Embryonic facial prominence (tissue), 1 donor: Measurements from ENCODE around the gene MAP3K12.
A peak's percentile ranks its signal among the peaks of the same experiment; 100 is the strongest.

ENCODE experiments used
- DNase-seq: peaks from one replicate; pipeline ENCODE4 v3.0.0-alpha.2; 2016; ENCODE audit errors: extremely low spot score

The MAP3K12 gene

DNA sequence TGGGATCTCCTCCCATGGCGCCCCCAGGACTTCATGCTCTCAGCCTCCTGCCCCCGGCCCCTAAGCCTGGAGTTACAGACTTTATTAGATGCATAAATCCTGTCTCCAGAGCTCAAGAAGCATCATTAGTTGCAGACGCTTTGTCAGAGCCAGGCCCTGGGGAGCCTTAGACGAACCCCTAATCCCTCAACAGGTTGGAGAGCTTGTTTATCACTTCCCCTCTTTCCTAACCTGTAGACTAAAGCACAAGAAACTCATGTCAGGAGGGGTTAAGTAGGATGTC lies 8.3 kb upstream of the MAP3K12 start:
- no peak for DNase-seq

DNA sequence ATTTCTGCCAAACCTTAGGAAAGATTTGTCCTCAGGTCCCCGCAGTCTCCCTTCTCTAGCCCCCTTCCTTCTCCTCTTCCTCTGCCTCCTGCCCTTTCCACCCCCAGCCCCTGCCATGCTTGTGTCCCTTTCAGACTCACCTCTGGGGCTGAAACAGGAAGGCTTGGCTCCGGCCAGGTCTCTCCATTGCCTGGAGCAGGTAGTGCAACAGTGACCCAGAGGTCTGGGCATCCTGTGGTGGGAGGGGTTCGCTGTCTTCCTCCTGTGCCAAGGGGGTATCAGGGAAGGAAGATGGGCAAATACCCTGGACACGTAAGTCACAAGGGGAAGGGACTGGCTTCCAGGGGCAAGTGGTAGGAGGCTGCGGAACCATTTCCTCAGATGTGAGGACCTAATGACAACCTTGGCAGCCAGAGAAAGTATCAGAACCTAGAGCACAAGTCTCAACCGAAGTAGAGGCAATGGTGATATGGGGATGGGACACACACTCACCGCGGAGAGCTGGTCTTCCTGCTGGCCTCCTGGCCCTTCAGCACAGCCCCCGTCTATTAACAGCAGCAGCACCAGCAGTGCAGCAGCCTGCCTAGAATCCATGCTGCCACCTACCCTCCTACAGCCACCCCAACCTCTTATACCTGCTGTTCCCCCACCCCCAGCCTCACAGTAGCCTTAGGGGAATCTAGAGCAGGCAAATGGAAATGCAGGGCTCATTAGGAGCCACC lies 7.8 kb upstream of the MAP3K12 start, which contains the start of gene NPFF:
TSS of gene NPFF (minus strand) at position 604 of the 722 bp plus-strand sequence. CDS start at position 594, 10 bp downstream.
- no peak for DNase-seq

DNA sequence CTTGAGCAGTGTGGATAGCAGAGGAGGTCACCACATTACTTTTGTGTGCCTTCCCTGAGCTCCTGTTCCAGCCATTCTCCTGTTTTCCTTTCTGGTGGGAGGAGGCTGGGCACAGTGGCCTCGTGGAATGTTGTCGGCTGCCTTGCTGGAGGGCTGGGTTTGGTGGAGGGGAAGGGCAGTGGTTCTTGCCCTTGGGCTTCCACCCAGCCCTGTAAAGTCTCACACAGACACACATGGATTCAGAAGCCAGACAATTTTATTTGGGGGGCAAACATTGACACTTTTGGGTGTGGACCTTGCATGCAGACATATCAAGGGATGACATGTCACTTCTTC lies 7.2 kb upstream of the MAP3K12 start:
- no peak for DNase-seq

DNA sequence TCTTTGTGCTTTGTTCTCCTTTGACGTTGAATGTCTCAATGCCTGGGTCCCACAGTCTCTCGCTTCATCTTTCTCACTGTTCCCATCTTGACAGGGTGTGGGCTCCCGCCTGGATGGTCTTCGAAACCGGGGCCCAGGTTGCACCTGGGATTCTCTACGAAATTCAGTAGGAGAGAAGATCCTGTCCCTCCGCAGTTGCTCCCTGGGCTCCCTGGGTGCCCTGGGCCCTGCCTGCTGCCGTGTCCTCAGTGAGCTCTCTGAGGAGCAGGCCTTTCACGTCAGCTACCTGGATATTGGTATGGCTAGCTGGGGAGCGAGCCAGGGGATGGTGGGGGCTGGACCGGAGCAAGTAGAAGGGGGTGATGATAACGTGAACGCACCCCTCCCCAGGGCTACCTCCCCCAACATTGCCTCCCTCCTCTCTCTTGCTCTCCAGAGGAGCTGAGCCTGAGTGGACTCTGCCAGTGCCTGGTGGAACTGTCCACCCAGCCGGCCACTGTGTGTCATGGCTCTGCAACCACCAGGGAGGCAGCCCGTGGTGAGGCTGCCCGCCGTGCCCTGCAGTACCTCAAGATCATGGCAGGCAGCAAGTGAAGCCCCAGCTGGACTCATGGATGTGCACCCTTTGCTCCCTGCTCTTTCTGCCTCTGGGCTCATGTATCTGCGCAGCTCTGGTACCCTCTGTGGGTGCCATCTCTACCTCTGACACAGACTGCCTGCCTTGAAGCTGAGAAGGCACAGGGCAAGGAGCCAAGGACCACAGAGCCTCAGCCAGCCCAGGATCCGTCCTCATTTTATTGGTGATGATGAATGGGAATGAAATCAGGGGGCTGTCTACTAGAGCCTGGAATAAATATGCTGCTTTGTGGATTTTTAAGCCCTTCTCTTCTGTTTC lies 6.5 kb upstream of the MAP3K12 start:
- no peak for DNase-seq

DNA sequence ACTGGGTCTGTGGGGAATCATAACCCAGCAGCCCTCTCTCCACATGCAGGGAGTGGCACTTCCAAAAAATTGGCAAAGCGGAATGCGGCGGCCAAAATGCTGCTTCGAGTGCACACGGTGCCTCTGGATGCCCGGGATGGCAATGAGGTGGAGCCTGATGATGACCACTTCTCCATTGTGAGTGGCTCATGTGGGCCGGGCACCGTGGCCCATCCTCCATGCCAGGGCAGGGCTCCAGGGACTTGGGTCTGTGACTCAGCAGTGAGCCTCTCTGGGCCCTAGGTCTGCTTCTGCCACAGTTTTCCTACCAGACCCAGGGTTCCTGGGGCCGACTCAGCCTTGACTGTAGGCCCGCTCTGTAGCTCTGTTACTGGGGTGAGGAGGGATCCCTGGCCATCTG lies 5.8 kb upstream of the MAP3K12 start:
- no peak for DNase-seq

DNA sequence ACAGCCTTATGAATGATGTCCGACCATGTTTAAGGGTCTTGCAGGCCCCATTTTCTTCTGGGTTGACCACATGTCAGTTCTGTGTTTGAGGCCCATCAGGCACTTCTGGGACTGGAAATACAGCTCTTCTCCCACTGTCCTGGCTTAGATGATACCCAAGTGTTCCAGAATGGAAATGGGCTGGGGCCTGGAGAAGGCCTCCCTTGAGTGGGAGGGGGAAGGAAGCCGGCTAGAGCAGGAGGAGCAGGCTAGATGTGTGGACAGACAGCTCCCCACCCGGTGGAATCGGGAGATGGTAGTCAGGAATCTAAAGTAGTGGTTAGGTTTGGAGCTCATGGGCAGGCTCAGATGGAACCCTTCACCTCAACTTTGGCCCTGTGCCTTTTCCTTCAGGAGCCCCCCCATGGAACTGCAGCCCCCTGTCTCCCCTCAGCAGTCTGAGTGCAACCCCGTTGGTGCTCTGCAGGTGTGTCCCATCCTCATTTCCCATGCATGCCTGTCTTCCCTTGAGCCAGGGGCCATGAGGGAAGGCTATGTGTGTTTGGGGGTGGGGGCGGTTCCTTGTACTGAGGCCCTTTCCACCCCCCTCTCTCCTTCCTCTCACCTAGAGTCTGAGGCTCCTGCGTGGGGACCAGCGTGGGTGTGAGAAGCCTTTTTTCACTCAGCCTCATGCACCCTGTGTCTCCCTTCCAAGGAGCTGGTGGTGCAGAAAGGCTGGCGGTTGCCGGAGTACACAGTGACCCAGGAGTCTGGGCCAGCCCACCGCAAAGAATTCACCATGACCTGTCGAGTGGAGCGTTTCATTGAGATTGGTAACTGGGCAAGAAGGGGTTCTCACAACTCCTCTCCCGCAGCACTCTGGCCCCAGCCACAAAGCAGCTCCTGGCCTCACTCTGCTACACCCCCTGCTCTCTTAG lies 5.0 kb upstream of the MAP3K12 start:
- DNase-seq, result no peak

DNA sequence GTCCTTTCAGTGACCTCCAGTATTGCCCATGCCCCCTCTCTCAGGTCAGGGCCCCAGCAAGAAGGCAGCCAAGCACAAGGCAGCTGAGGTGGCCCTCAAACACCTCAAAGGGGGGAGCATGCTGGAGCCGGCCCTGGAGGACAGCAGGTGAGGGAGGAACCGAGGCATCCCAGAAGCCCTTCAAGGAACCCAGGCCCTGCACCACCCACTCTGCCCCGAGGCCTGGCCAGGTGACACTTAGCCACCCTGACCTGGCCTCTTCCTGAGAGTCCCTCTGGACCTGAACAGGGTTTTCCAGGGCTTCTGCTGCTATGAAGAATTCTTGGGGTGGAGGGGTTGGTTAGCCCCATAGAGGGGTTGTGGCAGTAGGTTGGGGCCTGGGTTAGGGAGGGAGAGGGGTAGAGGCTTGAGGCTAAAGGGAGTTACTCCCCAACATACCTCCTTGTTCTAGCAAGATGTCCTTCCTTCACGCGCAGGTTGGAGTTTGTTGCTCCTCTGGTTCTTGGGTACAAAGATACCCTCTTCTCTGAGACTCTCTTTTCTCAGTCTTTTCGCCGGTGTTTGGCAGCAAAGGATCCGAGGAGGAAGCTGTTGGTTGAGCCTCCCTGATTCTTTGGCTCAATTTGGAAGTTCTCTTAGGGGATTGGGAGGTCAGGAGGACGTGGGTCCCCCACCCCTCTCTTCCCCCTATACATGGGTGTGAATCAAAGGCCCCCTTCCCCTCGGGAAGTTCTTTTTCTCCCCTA lies 3.9 kb upstream of the MAP3K12 start:
- DNase-seq, result no peak

DNA sequence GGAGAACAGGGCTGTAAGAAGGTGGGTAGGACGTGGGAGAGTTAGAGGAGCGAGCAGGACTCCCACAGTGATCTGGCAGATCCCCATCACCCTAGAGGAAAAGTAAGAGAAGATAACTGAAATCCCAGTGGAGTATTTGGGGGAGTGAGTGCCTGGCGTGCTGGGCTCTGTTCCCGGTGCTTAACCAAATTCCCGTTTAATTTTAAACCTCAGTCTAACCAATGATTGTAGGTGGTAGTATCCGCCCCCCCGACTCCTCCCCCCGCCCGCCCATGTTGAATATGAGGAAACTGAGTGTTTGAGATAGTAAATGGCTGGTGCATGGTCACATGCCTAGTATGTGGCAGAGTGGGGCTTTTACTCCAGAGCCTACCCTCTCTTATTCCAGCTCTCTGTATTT lies 3.1 kb upstream of the MAP3K12 start:
- no peak for DNase-seq

DNA sequence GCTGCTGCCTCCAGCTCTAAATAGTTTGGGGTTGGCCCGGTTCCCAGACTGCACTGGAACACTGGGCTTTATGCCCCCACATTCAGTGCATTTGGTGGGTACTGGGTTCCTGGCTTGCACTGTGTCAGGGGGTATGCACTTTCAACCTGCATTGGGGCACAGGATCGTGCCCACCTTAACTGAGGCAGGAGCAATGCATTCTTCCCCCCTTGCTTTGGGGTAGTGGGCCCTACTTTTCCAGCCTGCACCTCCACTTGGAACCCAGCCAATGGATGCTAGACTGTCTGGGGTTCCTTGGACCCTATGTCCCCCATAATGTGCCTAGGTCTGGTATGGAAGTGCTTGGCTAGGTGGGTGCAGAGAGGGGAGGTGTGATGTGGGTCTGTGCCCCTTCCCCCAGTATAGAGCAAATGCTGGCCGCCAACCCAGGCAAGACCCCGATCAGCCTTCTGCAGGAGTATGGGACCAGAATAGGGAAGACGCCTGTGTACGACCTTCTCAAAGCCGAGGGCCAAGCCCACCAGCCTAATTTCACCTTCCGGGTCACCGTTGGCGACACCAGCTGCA lies 2.4 kb upstream of the MAP3K12 start:
- DNase-seq, result no peak

DNA sequence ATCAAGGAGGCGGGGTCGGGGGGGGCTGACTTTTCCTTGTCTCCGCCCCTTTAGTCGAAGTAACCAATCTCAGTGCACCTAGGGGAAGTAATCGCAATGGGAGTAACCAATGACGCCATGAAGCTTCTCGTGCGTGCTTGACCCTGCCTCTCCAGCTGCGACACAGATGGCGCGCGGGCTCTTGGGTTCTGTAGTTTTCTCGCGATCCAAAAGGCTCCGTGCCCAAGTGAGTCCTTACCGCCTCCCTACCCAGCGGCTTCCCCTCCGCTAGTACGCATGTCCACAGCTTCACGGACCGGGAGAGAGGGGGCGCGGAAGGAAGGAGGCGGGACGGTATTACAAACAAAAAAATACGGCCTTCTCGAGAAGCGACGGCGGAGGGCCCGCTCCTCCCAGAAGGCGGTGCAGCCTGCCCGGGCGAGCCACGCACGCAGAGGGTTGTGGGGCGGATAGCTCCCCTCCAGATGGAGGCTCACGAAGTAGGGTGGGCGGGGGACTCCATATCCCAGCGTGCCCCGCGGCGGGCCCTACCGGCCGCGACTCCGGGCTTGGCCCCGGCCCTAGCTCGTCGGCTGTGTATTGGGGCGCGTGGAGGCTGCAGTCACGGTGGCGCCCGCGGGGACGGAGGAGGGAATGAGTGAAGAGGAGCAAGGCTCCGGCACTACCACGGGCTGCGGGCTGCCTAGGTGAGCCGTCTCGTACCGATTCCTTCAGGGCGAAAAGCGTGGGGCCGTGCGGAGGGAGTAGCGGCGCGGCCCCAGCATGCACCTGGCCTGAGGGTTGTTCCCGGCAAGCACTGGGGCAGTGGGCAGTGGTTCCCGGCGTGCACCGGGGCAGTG lies 1.7 kb upstream of the MAP3K12 start, which contains the start of gene TARBP2:
TSS of gene TARBP2 (plus strand) at position 508 of the 839 bp plus-strand sequence. CDS start at position 634, 126 bp downstream.
- peak; percentile 99 for DNase-seq

DNA sequence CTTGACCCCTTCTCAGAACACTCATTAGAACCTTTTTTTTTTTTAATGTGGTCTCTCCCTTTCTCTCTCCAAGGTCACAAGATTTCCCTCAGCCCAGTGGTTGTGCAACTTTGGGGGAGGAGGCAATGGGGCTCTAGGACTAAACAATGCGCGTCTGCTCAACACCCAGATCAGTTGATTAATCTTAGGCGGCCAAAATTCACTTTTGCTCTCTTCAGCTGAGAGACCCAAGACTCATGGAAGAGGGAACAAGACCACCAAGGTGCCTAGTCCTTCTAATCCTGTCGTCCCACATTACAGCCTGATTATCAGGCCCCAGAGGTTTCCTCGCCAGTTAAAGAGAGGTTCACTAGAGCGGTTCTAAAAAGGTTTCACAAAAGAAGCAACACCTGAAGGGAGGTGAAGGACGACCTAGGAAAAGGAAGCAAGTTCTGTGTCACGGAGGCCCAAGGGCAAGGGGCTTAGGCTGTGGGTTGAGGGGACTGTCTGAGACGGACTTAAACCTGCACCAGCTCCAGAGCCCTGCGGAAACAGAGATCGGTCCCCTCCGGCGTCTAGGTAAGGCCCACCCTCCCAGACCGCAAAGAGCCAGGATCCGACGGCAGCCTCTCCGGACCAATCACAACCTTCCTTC lies 1.0 kb upstream of the MAP3K12 start:
- DNase-seq, result no peak

DNA sequence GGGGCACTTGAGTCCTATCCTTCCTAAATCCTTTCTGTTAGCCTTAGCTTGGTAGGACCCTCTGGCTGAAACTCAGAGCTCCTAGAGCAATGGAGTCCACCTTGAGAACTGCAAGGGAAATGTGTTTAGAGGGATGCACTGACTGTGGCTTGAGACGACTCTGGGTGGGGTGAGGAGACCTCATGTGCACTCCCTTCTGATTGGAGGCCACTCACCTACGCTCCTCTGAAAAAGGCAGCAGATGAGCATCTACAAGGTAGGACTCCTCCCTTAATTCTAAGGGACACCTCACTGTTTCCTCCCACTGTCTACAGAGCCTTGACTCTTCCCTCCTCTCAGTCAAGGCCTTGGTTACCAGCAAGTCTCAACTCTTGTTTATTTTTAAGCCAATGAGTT lies 1.0 kb downstream of the MAP3K12 start:
- no peak for DNase-seq

DNA sequence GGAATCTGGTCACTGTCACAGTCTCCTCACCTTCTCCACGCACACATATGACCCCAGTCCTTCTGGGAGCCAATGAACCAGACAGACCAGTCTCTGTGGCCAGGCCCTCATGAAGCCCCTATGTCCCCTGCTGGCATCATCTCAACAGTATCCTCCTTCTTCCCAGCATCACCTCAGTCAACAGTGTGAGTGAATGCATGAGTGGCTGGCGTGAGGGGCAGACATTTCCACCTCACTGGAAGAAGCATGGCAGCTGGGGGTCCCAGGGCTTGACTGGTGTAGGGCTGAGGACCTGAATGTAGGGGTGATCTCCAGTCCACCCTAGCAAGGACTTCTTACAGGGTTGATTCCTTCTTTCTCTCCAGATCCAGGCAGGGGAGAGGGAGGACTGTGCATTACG lies 1.8 kb downstream of the MAP3K12 start:
- no peak for DNase-seq

DNA sequence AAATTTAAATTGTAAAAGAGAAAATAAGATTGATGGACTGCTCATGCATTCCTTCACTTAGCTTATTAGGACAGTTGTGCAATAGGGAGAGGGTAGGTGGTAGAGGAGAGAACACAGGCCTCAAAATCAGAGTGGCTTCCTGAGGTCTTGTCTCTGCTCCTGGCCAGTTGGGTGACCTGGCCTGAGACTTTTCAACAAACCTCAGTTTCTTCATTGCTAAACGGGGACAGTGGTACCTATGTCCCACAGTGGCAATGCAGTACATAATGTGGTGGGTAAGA lies 2.6 kb downstream of the MAP3K12 start:
- no peak for DNase-seq

DNA sequence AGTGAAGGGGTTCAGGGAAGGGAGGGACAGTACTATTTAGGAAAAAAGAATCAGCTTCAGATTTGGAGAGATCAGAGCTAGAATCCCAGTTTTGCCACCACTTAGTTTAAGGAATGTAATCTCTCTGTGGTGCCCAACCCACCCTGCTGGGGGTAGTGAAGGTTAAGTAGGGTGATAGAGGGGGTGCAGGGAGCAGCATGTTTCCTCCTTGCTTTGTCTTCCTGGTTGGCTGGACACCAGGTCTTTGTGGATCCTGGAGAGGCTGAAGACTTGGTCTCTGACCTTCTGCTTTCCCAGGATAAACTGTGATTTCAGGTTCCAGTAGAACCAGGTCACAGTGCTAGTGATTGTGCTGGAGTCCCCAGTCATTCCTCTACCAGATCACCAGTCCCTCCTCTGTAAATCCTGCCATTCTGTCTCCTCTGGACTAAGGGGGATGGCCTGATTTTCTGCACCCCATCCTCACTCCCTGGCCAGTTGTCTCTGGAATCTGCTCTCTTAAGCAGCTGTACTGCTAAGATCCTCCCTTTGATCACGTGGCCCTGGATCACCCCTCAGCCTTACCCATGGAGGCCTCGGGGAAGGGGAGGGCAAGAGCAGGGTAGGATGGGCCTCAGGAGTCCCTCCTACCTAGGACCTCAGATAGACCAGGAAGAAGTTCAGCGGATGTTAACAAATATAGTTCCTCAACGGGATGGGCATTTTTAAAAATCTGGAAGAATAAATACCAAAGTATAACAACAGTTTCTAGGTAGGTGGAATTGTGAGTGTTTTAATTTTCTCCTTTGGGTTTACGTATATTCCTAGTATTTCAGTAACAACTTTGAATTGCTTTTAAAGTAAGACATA lies 3.1 kb downstream of the MAP3K12 start:
- no peak for DNase-seq

DNA sequence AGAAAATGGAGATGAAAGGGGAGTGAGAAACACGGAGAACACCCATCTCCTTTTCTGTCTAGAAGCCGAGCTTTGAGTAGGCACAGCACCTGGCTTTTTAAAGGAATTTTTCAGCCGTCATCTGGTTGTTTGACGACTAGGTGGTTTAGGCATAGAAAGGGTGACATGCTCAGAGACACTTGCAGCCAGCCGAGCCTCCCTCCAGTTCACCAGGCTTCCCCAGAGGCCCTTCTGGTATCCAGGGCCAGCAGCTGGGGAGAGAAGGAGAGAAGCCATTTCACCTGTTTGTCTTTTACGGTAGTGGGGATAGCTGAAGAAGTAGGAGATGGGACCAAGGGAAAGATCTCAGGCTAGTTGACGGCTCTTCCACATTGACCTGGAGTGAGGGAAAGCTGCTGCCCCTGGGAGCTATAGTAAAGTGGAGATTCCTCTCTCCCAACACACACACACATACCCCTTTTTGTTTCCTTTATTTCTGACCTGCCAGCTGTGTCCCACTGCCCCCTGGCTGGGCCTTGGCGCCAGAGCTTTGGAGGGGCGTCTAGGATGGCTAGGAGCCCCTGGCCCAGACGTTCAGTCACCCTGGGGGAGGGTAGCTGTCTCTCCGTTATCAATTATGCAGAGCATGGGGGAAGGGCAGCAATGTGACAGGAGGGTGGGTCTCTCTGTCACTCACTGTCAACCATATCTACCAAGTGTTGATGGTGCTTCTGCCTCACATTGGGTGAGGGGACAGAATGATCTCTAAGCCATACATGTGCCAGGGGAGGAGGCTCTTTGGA lies 5.5 kb downstream of the MAP3K12 start:
- no peak for DNase-seq

DNA sequence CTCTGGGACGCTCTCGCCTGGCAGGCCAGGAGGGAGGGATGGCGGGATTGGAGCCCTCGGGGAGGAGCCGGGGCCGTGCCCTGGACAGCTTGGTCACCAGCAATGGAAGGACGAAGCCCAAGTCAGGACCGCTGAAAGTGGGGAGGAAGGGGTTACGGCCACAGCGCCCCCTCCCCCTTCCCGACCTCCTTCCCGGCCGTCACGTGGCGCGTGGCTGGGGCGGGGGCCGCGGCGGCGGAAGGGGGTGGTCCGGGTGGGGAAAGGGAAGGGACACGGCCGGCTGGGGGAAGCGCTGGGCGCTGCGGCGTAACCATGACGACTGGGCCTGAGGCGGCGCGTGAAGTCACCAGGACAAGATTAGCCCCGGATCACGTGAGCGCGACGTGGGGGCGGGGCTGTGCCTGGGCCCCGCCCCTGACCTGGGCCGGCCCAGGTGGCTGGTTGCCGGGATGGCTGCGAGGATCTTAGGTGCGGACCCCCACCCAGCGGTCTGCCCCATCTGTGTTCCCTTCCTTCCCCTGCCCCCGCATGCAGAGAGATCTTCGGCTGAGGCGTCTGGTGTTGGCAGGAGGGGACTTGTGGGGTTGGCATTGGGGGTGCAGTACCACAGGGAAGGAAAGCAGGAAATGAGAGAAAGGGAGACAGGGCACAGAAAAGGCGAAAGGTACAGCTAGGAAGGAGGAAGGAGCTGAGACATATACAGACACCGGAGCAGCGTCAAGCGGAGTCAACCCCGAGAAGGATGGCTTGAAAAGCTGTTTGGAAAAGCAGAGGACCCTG lies 6.2 kb downstream of the MAP3K12 start:
- peak; percentile 91 for DNase-seq
